Panc1 (cell line): ENCODE results near the gene PRKACG.

Experiments
- POLR2AphosphoS5 ChIP-seq: IDR thresholded peaks from 2 replicates; pipeline ENCODE4 v1.6.1; 2012; ENCODE audit warnings: mild to moderate bottlenecking, low read depth, low read length, moderate library complexity
- SIN3A ChIP-seq: IDR thresholded peaks from 2 replicates; pipeline ENCODE4 v1.6.1; 2012; ENCODE audit warnings: low read depth, mild to moderate bottlenecking, low read length, moderate library complexity, borderline replicate concordance; ENCODE audit not compliant: insufficient read depth
- TF ChIP-seq, protein P1 (sequence below), 2 experiments: IDR thresholded peaks; 2 replicates each; pipeline ENCODE4 v1.6.1; 2011 to 2012; ENCODE audit warnings: low read depth in 2 of 2, control low read depth in 1 of 2, low read length in 1 of 2, mild to moderate bottlenecking in 1 of 2, moderate library complexity in 1 of 2; ENCODE audit not compliant: insufficient read depth in 1 of 2
- TF ChIP-seq, protein P2 (sequence below): fragments of 450-650 bp; IDR thresholded peaks from 2 replicates; pipeline ENCODE4 v1.5.1; 2017; ENCODE audit warnings: mild to moderate bottlenecking

DNA sequence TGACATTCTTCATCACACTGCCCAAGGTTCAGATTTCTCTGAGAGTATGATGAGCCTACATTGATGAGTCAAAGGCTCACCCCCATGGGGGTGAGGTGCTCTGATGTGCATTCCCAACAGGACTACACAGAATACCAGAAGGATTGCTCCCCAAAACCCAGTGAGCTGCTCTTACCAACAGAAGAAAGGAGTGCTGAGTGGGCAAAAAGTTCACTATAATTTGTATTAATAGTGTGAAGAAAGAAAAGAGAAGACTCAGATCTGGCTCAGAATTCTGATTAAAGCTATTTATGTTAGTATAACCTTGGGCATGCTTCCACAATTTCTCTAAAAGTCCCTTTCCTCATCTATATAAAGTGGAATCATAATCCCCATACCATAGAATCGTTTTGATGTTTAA is 46.1 kb downstream of the PRKACG start:
- TF ChIP-seq, protein P1, sequence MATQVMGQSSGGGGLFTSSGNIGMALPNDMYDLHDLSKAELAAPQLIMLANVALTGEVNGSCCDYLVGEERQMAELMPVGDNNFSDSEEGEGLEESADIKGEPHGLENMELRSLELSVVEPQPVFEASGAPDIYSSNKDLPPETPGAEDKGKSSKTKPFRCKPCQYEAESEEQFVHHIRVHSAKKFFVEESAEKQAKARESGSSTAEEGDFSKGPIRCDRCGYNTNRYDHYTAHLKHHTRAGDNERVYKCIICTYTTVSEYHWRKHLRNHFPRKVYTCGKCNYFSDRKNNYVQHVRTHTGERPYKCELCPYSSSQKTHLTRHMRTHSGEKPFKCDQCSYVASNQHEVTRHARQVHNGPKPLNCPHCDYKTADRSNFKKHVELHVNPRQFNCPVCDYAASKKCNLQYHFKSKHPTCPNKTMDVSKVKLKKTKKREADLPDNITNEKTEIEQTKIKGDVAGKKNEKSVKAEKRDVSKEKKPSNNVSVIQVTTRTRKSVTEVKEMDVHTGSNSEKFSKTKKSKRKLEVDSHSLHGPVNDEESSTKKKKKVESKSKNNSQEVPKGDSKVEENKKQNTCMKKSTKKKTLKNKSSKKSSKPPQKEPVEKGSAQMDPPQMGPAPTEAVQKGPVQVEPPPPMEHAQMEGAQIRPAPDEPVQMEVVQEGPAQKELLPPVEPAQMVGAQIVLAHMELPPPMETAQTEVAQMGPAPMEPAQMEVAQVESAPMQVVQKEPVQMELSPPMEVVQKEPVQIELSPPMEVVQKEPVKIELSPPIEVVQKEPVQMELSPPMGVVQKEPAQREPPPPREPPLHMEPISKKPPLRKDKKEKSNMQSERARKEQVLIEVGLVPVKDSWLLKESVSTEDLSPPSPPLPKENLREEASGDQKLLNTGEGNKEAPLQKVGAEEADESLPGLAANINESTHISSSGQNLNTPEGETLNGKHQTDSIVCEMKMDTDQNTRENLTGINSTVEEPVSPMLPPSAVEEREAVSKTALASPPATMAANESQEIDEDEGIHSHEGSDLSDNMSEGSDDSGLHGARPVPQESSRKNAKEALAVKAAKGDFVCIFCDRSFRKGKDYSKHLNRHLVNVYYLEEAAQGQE (IDR thresholded peaks at IDR 0.05; ENCODE audit: insufficient read depth in 1 of 2, low read depth in 2 of 2, low read length in 1 of 2), result no peak
- TF ChIP-seq, protein P2, sequence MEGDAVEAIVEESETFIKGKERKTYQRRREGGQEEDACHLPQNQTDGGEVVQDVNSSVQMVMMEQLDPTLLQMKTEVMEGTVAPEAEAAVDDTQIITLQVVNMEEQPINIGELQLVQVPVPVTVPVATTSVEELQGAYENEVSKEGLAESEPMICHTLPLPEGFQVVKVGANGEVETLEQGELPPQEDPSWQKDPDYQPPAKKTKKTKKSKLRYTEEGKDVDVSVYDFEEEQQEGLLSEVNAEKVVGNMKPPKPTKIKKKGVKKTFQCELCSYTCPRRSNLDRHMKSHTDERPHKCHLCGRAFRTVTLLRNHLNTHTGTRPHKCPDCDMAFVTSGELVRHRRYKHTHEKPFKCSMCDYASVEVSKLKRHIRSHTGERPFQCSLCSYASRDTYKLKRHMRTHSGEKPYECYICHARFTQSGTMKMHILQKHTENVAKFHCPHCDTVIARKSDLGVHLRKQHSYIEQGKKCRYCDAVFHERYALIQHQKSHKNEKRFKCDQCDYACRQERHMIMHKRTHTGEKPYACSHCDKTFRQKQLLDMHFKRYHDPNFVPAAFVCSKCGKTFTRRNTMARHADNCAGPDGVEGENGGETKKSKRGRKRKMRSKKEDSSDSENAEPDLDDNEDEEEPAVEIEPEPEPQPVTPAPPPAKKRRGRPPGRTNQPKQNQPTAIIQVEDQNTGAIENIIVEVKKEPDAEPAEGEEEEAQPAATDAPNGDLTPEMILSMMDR, result no peak
- TF ChIP-seq POLR2AphosphoS5 (no peak), SIN3A (no peak)
